GM21576 (cell line): ENCODE measurements around the gene ARNT2.

Experiments
- ATAC-seq: cut with Tn5 transposase; IDR thresholded peaks from one replicate; pipeline ENCODE4 v1.9.1; 2021; ENCODE audit warnings: mild to moderate bottlenecking, moderate library complexity; ENCODE audit not compliant: unreplicated experiment

ARNT2 gene

GRCh38 chr15:80588801-80589200 is 184.6 kb downstream of the ARNT2 start:
- no peak for ATAC-seq

GRCh38 chr15:80590761-80591355 is 186.7 kb downstream of the ARNT2 start:
- ATAC-seq, result no peak

- ATAC-seq, result no peak
These were observed 187.3 kb downstream of the ARNT2 start for GRCh38 chr15:80591471-80591870.

GRCh38 chr15:80591938-80592825 is 188.0 kb downstream of the ARNT2 start:
- ATAC-seq, result no peak

GRCh38 chr15:80593486-80594030 is 189.4 kb downstream of the ARNT2 start:
- no peak for ATAC-seq

- no peak for ATAC-seq
These were observed 190.1 kb downstream of the ARNT2 start for GRCh38 chr15:80594091-80594889.

- ATAC-seq, result no peak
These were observed 191.2 kb downstream of the ARNT2 start for GRCh38 chr15:80595396-80595795.

GRCh38 chr15:80596521-80596976 is 192.4 kb downstream of the ARNT2 start:
- no peak for ATAC-seq

- ATAC-seq, result no peak
These were observed 192.9 kb downstream of the ARNT2 start for GRCh38 chr15:80597076-80597475.

GRCh38 chr15:80599359-80599758 is 195.2 kb downstream of the ARNT2 start:
- no peak for ATAC-seq

- ATAC-seq, result no peak
These were observed 196.4 kb downstream of the ARNT2 start for GRCh38 chr15:80600626-80601025.

GRCh38 chr15:80601256-80601655 is 197.1 kb downstream of the ARNT2 start:
- ATAC-seq, result no peak

- no peak for ATAC-seq
These were observed 200.7 kb downstream of the ARNT2 start for GRCh38 chr15:80604583-80605575.

- ATAC-seq, result no peak
These were observed 201.5 kb downstream of the ARNT2 start for GRCh38 chr15:80605591-80606150.

GRCh38 chr15:80606511-80607071 is 202.4 kb downstream of the ARNT2 start:
- ATAC-seq, result no peak

- no peak for ATAC-seq
These were observed 203.3 kb downstream of the ARNT2 start for GRCh38 chr15:80607287-80607980.

- no peak for ATAC-seq
These were observed 204.5 kb downstream of the ARNT2 start for GRCh38 chr15:80608688-80609087.

- no peak for ATAC-seq
These were observed 204.9 kb downstream of the ARNT2 start for GRCh38 chr15:80609091-80609490.

- ATAC-seq, result no peak
These were observed 205.3 kb downstream of the ARNT2 start for GRCh38 chr15:80609512-80609946.
